ENCODE measurements around the gene SH3GL1.

DNA sequence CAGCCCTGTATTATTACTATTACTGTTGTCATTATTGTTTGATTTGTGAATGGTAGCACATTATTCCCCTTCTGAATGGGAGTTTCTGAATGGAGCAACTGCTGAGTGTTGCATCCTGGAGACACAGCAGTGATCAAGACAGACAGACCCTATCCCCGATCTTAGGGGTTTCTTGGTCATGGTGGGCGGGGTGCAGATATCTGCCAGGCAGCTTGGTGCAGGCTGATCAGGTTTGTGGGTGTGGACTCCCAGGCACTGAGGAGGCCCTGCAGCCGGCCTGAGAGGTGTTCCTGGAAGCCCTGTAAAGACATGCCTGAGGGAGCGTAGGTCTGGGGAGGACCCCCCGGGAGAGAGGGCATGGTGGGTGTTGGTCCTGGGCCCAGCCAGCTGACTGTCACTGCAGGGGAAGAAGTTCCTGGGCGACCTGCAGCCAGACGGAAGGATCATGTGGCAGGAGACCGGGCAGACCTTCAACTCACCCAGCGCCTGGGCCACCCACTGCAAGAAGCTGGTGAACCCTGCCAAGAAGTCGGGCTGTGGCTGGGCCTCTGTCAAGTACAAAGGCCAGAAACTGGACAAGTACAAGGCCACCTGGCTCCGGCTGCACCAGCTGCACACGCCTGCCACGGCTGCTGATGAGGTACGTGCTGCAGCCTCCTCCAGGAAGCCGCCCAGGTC, 54.9 kb downstream of the SH3GL1 start:
- TF ChIP-seq, protein P1, sequence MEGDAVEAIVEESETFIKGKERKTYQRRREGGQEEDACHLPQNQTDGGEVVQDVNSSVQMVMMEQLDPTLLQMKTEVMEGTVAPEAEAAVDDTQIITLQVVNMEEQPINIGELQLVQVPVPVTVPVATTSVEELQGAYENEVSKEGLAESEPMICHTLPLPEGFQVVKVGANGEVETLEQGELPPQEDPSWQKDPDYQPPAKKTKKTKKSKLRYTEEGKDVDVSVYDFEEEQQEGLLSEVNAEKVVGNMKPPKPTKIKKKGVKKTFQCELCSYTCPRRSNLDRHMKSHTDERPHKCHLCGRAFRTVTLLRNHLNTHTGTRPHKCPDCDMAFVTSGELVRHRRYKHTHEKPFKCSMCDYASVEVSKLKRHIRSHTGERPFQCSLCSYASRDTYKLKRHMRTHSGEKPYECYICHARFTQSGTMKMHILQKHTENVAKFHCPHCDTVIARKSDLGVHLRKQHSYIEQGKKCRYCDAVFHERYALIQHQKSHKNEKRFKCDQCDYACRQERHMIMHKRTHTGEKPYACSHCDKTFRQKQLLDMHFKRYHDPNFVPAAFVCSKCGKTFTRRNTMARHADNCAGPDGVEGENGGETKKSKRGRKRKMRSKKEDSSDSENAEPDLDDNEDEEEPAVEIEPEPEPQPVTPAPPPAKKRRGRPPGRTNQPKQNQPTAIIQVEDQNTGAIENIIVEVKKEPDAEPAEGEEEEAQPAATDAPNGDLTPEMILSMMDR (conservative IDR thresholded peaks at IDR 0.05; ENCODE audit: low read depth, low read length), result no peak
- TF ChIP-seq EZH2phosphoT487 (IDR thresholded peaks at IDR 0.05; ENCODE audit: borderline replicate concordance, low read length), result no peak
